ENCODE results near the gene HPS4. TPM values are rescaled to one million over a fixed set of nuclear protein-coding genes. Genes with fewer than 3 reads are reported as not detected.
A peak's percentile ranks its signal among the peaks of the same experiment; 100 is the strongest.
"Not testable (repeated sequence)": the region's sequence is repeated elsewhere in the genome, so short reads cannot be mapped to it uniquely, and the experiment has no call there.

The HPS4 gene
- total RNA-seq, 1 donor from 2014 or later: 18.0 TPM

DNA sequence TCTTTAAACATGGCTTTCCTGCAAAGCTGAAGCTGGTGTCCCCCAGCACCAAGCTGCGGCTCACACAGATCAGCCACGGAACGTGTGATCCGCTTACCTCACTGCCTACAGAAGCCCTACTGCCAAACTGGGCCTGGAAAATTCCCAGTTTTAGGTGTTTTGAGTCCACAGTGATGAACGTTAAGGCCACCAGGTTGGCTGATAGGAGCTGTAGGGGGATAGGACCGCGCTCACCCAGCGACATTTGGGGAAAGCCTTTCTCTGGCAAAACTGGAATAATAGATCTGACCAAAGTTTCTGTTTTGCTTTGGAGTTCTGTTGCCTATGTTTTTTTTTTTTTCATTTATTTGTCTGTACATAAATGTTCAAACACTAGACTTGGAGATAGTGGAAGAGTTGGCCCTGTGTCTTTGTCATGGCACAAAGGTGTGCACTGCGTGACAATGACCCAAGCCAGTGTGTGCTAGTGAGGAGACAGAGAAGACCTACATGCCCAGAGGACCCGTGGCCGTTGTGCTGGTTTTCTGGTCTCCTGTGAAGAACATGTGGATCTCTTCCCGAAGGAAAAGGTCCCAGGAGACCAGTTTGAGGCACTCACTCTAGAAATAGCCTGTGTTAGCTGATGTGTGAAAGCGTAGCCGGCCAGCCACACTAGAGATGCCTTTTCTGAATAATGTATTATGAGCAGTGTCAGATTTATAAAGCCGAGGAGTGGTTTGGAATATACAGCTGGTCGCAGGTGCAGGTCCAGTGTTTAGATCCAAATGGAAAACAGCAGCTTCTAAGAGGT lies 39.5 kb downstream of the HPS4 start:
- no peak for DNase-seq (ENCODE audit: low read depth, low spot score)

DNA sequence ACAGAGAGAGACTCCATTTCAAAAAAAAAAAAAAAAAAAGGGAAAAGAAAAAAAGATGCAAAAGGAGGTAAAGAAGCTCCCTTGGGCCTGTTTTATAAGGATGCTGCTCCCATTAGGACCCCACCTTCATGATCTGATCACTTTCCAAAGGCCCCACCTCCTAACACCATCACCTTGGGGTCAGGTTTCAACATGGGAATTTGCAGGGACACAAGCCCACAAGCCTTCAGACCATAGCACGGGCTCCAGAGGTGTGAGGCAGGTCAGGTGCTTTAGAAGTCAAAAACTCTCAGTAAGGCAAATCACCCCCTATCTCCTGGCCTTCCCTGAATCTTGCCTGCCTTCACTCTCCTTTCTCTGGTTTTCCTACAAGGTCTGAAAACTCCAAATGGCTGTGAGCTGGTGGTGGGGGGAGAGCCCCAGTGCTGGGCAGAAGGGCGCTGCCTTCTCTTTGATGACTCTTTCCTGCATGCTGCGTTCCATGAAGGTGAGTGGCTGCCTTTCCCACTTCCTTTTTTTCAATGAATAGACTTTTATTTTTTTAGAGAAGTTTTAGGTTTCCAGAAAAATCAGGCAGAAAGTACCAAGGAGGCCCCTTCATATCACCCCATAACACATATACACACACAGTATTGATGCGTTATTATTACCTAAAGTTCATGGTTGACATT lies 41.4 kb downstream of the HPS4 start:
- DNase-seq (ENCODE audit: low read depth, low spot score): no peak

DNA sequence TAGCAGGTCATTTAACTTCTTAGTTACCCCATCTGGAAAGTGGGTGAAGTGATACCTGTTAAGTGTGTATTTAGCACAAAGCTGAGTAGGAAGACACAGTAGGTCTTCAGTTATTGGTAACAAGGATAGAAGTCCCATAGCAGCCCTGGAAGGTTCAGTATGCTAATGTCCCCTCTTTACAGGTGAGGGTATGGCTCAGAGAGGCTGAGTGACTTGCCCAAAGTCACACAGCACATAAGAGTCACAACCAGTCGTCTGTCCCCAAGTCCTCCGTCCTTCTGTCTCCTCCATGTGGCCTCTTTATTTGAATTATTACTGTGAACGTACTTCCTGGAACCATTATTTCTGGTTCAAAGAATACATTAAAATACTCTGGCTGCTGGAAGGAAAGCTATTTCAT lies 44.0 kb downstream of the HPS4 start:
- DNase-seq (ENCODE audit: low read depth, low spot score): no peak

DNA sequence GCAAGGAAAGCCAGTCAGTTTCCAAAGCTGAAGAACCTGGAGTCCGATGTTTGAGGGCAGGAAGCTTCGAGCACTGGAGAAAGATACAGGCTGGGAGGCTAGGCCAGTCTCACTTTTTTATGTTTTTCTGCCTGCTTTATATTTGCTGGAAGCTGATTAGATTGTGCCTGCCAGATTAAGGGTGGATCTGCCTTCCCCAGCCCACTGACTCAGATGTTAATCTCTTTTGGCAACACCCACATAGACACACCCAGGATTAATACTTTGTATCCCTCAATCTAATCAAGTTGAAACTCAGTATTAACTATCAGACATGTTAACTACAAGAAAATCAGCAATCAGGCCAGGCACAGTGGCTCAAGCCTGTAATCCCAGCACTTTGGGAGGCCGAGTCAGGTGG lies 44.8 kb downstream of the HPS4 start:
- not testable (repeated sequence) for DNase-seq (ENCODE audit: low read depth, low spot score)

DNA sequence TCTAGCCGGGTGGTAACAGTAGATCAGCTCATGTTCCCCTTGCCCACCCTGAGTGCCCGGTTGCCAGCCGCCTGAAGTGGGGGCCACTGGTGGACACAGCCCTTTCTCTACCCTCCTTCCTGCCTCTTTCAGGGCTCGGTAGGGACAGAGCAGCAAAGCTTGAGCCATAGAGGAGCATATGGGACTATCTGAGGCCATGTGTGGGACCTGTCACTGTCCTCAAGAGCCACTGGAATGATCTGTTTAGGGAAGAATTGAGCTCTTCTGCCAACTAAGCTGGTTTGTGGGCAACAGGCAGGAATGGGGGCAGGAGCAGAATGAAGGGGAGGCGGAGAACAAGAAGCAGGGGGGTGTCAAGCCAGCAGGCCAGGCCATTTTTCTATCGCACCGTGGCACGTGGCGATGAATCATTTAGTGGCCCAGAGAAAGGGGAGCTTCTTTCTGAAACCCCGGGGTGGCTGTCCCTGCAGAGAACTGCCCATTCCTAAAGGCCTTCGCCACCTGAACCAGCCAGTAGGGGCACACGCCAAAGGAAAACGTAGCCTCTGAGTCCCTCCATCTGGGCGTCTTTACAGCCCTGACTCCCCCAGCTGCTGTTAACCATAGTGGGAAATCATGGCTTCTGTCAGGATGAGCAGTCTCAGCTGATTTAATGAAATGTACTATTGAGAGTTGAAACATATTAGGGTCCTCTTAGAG lies 45.7 kb downstream of the HPS4 start:
- no peak for DNase-seq (ENCODE audit: low read depth, low spot score)

DNA sequence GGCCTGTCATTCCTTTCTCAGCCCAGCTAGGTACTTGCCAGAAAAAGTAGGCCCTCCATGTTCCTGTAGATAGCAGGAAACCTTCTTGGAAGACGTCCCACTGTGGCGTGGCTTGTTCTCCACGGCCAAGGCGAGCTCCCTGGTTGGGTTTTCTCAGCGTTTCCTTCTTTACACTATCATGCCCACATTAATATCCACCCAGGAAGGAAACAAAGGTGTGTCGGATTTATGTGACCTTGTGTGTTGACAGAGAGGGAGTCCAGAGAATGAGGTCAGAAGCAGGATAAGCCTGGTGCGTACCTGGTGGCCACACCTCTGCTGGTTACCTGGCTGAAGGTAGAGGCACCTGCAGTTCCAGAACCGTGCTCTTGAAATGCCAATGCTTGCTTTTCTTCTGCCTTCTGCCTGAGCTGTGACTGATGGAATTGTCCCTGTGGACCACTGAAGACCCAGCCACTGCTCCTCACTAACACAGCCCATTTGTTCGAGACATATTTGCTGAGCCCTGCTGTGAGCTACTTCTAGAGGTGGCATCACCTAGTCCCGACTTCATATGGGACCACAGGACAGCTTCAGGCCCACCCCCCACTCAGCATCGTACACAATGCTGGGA lies 46.6 kb downstream of the HPS4 start:
- DNase-seq (ENCODE audit: low read depth, low spot score): no peak

DNA sequence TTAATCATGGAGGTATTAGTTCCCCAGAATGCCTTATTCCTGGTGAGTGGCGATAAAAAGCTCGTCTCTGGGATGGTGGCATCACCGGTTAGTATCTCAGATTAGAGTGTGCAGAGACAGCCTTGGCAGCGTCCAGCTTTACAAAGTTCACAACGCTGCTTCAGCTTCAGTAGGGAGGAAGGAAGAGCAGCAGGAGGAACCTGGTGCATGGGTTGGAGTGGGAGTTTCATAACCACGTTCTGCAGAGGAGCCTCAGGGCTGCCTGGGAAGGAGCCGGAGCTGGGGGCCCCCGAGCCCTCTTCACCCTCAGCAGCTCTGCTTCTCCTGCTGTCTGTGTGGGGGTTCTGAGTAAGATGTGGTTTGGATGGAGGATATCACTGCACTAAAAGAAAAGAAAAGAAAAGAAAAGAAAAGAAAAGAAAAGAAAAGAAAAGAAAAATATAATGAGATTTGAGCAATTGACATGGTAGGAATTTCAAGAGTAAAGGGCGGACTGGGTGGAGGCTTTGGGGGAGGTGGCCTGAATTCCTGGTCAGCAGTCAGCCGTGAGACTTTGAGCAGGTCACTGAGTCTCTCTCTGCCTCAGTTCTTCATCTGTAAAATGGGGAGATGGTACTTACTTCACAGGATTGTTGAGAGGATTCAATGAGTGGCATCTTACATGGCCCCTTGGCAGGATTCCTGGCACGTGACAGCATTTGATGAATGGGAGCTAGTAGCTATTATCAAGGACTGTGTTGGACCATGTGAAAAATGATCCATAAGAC lies 48.1 kb downstream of the HPS4 start:
- no peak for DNase-seq (ENCODE audit: low read depth, low spot score)

DNA sequence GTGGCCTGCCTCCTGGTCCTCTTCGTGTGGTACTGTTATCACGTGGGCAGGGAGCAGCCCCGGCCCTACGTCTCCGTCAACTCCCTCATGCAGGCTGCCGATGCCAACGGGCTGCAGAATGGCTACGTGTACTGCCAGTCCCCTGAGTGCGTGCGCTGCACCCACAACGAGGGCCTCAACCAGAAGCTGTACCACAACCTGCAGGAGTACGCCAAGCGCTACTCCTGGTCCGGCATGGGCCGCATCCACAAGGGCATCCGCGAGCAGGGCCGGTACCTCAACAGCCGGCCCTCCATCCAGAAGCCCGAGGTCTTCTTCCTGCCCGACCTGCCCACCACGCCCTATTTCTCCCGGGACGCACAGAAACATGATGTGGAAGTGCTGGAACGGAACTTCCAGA lies 49.8 kb downstream of the HPS4 start:
- no peak for DNase-seq (ENCODE audit: low read depth, low spot score)

DNA sequence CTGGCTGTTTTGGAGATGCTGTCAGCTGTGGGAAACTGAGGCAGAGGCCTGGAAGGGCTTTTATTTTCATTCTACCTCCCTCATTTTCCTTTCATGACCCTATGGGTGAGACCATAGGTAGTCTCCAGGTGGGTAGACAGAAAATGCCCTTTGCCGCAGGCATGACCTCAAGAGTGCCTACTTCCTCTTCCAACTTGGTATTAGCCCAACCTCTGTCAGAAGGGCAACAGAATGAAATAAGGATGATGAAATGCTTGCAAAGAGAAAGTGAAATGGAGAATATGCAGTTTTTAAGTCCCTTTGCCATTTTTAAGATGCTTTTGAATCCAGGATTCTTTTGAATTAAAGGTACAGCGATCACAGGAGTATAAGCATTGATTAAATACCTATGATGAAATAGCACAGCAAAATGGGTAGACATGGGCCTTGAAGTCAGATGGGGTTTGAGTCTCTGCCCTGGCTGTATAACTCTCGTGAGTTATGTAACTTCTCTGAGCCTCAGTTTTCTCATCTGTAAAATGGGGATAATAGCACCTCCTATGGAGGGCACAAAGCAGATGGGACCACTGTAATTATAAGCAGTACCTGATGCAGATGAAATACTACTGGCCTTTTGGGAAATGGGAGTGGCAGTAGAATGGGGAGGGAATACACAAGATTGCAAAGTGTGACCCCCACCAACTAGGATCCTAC lies 50.8 kb downstream of the HPS4 start:
- DNase-seq (ENCODE audit: low read depth, low spot score): no peak

DNA sequence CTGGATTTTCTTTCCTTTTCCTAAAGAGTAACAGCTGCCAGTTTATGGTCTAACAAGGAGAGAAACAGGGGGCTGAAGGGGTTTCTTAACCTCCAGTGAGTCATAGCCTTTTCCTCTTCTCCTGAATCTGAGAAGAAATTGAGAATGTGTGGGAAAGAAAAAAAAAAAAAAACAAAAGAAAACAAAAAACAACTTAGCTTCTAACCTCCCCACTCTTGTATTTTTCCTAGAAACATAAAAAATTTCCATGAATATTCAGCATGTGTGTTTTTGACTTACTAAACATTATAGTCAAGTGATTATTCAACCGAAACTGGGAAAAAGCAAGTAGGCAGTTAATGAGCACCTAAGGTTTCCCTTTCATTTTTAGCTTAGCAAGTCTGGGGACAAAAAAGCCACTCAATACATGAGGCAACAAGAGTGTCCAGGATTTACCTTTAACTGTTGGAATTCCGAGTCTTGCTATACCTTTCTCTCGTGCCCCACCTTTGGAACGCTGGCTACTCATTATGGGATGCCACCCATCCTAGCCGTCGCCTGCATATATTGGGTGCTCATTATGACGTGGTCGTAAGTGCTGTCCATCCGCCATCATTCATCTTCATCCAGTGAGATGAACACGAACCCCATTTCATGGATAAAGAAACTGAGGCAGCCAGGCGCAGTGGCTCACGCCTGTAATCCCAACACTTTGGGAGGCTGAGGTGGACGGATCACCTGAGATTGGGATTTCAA lies 52.2 kb downstream of the HPS4 start:
- peak; percentile 32 for DNase-seq (ENCODE audit: low read depth, low spot score)

DNA sequence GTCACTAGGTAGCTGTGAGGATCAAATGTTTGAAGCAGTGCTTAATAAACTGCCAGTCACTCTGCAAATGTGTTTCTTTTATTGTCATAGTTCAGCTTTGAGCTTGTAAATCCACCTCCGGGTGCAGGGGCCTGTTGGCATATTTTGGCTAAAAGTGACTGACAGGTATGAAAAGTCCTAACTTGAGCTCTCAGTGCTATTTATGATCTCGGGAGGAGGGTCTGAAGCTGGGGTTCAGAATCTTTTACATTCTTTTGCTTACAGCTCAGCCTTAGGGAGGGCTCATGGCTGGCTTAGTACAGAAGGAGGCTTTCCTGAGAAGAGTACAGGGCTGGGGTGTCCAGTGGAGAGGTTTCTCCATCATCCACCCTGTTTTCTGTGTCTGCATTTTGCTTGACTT lies 53.0 kb downstream of the HPS4 start:
- DNase-seq (ENCODE audit: low read depth, low spot score): no peak

DNA sequence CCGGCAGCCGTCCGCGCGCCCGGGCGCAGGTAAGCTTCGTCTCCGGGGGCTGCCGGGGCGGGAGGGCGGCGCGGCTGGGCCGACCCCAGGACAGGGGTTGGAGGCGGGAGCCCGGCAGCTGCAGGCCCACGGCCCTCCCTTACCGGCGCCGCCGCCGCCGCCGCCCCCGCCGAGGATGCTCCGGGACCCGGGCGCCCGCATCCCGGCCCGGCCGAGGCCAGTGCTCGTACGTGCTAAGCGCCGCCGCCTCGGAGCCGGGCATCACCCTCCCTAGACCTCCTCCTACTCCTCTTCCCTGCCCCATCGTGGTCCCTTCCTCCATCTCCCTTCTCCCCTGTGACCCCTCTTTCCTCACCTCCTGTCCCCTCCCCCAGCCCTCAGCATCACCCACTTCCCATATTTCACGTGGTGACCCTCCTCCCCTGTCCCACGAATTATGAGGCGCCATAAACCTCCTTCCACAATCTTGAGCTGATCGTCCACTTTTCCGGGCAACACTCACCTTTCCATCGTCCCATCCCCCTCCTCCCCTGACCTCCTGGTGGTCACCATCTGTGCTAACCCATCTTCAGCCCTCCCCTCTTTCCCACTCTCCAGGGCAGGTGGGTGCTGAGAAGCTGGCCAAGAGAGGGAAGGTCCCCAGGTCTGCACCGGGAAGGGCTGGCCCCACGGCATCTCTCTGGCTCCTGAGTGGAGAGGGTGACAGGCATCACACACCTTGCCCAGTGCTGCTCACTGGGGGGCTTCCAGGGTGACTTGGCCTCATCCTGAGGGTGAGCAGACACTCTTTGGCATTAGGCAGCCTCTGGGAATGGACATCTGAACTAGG lies 53.9 kb downstream of the HPS4 start:
- DNase-seq (ENCODE audit: low read depth, low spot score): no peak

DNA sequence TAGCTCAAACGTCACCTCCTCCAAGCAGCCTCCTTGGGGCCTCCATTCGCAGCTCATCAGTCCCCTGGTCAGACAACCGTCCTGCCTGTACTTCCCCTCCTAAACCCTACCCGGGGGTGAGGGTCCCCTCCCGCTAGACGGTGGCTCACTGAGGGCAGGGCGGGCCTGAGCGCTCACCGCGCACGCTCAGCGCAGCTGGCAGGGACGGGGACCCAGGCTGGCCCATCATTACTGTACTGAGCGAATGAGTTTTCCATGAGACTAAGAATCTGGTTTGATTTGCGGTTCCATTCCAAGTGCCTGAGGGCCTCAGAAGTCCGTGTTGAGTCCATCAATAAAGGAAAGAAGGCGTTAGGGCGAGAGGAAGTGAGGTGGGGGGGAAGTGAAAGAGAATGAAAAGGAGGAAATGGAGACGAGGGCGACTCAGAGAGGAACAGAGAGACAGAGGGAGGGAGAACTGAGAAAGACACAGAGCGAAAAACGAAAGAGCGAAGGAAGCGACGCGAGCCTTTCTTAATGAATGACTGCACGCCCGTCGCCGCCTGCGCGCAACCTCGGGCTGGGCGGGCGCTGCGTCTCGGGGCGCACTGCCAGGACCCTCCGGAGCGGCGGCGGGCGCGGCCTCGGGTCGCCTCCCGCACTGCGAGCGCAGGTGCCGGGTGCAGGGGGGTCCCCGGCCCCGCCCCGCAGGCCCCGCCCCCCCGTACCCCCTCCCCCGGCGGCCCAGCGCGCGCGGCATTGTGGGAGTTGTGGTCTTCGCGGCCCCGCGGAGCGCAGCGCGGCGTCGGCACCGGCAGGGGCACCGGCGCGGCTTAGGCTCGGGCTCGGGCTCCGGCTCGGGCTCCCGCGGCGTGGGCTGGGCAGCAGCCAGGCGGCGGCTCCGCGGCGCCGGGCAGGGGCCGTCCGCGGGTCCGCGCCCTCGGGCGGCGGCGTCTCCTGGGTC lies 54.8 kb downstream of the HPS4 start, which contains the start of gene ASPHD2:
Gene ASPHD2 (plus strand): TSS at position 746 of the 943 bp plus-strand sequence. CDS start 4,356 bp downstream, outside the sequence.
- DNase-seq (ENCODE audit: low read depth, low spot score): peak; percentile 15

DNA sequence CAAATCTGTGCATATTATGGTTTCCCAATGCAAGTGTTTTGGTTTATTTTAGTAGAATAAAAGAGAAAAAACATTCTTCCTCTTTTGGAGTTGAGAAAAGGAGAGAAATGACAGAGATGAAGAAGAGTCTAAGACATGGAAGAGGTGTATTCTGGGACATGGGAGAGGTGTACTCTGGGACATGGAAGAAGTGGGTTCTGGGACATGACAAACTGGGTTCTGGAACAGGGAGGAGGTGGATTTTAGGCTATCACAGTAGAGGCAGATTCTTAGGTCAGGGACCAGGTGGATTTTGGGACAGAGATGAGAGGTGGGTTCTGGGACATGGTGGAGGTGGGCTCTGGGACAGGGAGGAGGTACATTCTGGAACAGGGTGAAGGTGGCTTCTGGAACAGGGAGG lies 56.7 kb downstream of the HPS4 start:
- DNase-seq (ENCODE audit: low read depth, low spot score): no peak

DNA sequence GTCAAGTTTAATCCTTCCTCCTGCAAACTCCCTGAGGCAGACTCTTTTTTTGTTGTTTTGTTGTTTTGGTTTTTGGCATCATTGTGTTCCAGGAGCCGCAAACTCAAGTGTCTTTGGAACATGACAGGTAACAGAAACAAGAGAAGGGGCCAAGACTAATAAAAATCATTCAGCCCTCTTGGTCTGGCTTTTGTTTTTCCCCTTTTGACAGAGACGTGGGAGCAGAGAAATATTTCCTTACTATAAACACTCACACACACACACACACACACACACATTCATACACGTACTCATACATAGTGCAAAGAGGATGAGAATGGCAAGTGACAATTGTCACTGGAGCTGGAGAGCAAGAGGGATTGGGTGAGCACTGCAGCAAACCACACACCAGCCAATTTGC lies 65.0 kb downstream of the HPS4 start:
- no peak for DNase-seq (ENCODE audit: low read depth, low spot score)

DNA sequence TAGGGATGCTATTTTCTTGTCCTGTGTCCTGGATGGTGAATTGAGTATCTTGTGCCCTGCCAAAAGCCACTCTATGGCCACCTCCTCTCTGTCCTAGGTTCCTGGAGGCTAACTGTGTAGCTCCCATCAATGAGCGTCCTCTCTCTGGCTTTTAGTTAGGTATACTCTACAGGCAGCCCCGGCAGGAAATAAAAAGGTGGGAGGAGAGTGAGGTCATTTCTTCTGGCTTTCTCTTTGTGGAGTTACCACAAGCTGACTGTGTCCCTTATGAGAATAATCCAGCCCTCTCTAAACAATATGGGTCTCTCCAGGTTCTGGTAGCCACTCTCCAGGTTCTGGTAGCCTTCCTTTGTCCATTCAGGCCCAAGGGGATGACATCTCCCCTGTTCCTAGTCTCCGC lies 66.2 kb downstream of the HPS4 start:
- no peak for DNase-seq (ENCODE audit: low read depth, low spot score)

DNA sequence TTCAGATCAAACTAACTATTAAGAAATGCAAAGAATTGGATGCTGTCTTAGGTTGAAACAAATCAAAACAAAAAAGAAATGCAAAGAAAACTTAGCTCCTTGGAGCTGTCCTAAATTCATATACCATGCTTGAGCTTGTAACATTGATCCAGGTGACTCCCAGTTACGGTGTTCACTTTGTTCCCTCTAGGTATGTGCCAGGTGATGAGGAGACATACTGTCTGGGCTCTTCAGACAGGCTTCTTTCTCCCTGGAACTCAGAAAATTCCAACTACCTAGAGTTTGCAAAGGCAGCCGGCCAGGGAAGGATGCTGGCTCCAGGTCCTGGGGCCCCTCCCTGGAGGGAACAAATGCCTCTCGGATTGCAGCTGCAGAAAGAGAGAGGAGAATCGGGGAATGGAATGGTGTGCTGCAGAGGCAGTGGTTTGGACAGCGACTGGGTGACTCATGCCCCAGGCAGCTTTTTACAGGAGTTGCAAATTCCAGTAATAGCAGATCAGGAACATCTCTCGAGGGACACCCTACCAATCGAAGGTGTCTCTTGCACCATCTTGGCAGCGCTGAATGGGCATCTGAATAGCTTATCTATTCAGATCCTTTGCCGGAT lies 66.8 kb downstream of the HPS4 start:
- no peak for DNase-seq (ENCODE audit: low read depth, low spot score)

Data from pulmonary artery endothelial cell (primary cell).